NB4 (cell line): ENCODE data around the gene ZNF222.

Experiments
- DNase-seq: peaks from one replicate; pipeline ENCODE4 v3.0.0; 2010; ENCODE audit warnings: low read depth
- H3K4me3 ChIP-seq: one replicate; pipeline ENCODE4 v1.5.1; 2011; ENCODE audit warnings: mild to moderate bottlenecking, low read depth, low read length, moderate library complexity
- CTCF ChIP-seq: IDR thresholded peaks from one replicate; pipeline ENCODE4 v1.5.1; 2012; ENCODE audit warnings: low read depth, low read length
- MAX ChIP-seq: IDR thresholded peaks from 2 replicates; pipeline ENCODE4 v1.6.1; 2011; ENCODE audit warnings: low read depth, low read length
- MYC ChIP-seq: IDR thresholded peaks from 2 replicates; pipeline ENCODE4 v1.6.1; 2011; ENCODE audit warnings: low read depth, low read length
- POLR2A ChIP-seq: IDR thresholded peaks from 2 replicates; pipeline ENCODE4 v1.6.1; 2011; ENCODE audit warnings: mild to moderate bottlenecking; ENCODE audit not compliant: insufficient read length; ENCODE audit errors: extremely low read depth

Gene ZNF222

GRCh38 chr19:44032001-44032610 is 6.9 kb downstream of the ZNF222 start:
- no peak overlapping the region for H3K4me3 ChIP-seq
- TF ChIP-seq CTCF: no peak
- no peak for TF ChIP-seq MAX
- no peak for TF ChIP-seq MYC
- no peak for TF ChIP-seq POLR2A
- DNase-seq: no peak

GRCh38 chr19:44042147-44042546 is 17.0 kb downstream of the ZNF222 start:
- TF ChIP-seq POLR2A (no peak), MYC (no peak), MAX (no peak), CTCF (no peak)
- no peak for DNase-seq
- no peak overlapping the region for H3K4me3 ChIP-seq

GRCh38 chr19:44050740-44051649 is 25.8 kb downstream of the ZNF222 start:
- peak overlapping the region; percentile 82 for H3K4me3 ChIP-seq
- DNase-seq: no peak
- TF ChIP-seq POLR2A (no peak), MYC (no peak), CTCF (no peak), MAX (no peak)

GRCh38 chr19:44051650-44052402 is 26.6 kb downstream of the ZNF222 start, which contains the start of gene ZNF223:
TSS of gene ZNF223 (plus strand) at chr19:44052036. CDS start at chr19:44055177, 3,141 bp downstream.
- no peak for TF ChIP-seq MAX
- TF ChIP-seq CTCF: no peak
- no peak for TF ChIP-seq POLR2A
- no peak for TF ChIP-seq MYC
- peak; percentile 84 for DNase-seq
- peak within 1 kb of the TSS; percentile 82 for H3K4me3 ChIP-seq

- no peak for TF ChIP-seq POLR2A
- TF ChIP-seq MYC: no peak
- no peak for TF ChIP-seq CTCF
- TF ChIP-seq MAX: no peak
- DNase-seq: no peak
- H3K4me3 ChIP-seq: no peak overlapping the region
These were observed 30.7 kb downstream of the ZNF222 start for GRCh38 chr19:44055870-44056269.
